H9 (cell line): ENCODE data around the gene MGAT5. TPM values are rescaled to one million over a fixed set of nuclear protein-coding genes. Genes with fewer than 3 reads are reported as not detected.

ENCODE experiments used
- DNase-seq: peaks from one replicate; pipeline ENCODE4 v3.0.0-alpha.2; 2017
- H2AFZ ChIP-seq: one replicate; pipeline ENCODE4 v1.6.1; 2013; ENCODE audit warnings: mild to moderate bottlenecking, low read length, control low read depth, moderate library complexity
- H2AK5ac ChIP-seq: 2 replicates; pipeline ENCODE4 v1.6.1; 2013; ENCODE audit warnings: low read length, control low read depth, mixed read lengths; ENCODE audit not compliant: insufficient read length
- H2BK120ac ChIP-seq: one replicate; pipeline ENCODE4 v1.6.1; 2013; ENCODE audit warnings: low read depth, mild to moderate bottlenecking, low read length, control low read depth, inconsistent platforms; ENCODE audit not compliant: poor library complexity, severe bottlenecking
- H2BK12ac ChIP-seq: 2 replicates; pipeline ENCODE4 v1.6.1; 2013; ENCODE audit warnings: low read length, control low read depth, mixed read lengths, low read depth; ENCODE audit not compliant: insufficient read length
- H2BK15ac ChIP-seq: 2 replicates; pipeline ENCODE4 v1.6.1; 2013; ENCODE audit warnings: low read depth, low read length, control low read depth
- H2BK20ac ChIP-seq: one replicate; pipeline ENCODE4 v1.6.1; 2013; ENCODE audit warnings: low read depth, mild to moderate bottlenecking, low read length, control low read depth, inconsistent platforms; ENCODE audit not compliant: poor library complexity, severe bottlenecking
- H2BK5ac ChIP-seq: 2 replicates; pipeline ENCODE4 v1.6.1; 2013; ENCODE audit warnings: low read length, control low read depth, mixed read lengths; ENCODE audit not compliant: insufficient read length
- H3K14ac ChIP-seq: 2 replicates; pipeline ENCODE4 v1.6.1; 2013; ENCODE audit warnings: low read length, control low read depth; ENCODE audit not compliant: insufficient read depth
- H3K18ac ChIP-seq: 2 replicates; pipeline ENCODE4 v1.6.1; 2013; ENCODE audit warnings: low read depth, mild to moderate bottlenecking, mixed read lengths, low read length, control low read depth; ENCODE audit not compliant: insufficient read length
- H3K23ac ChIP-seq: 2 replicates; pipeline ENCODE4 v1.6.1; 2013; ENCODE audit warnings: low read length, control low read depth, mixed read lengths, low read depth; ENCODE audit not compliant: insufficient read length
- H3K23me2 ChIP-seq: 2 replicates; pipeline ENCODE4 v1.6.1; 2013; ENCODE audit warnings: low read depth, mild to moderate bottlenecking, mixed read lengths, low read length, control low read depth; ENCODE audit not compliant: insufficient read length, poor library complexity, severe bottlenecking
- H3K27ac ChIP-seq: 2 replicates; pipeline ENCODE4 v1.5.1; 2013; ENCODE audit warnings: low read length, control low read depth, mixed read lengths, low read depth; ENCODE audit not compliant: insufficient read length
- H3K27me3 ChIP-seq: 2 replicates; pipeline ENCODE4 v1.6.1; 2013; ENCODE audit warnings: low read length, control low read depth, inconsistent platforms; ENCODE audit not compliant: insufficient read depth
- H3K4ac ChIP-seq: 2 replicates; pipeline ENCODE4 v1.6.1; 2013; ENCODE audit warnings: low read depth, mild to moderate bottlenecking, control low read depth, inconsistent platforms, low read length, moderate library complexity
- H3K4me1 ChIP-seq: 2 replicates; pipeline ENCODE4 v1.6.1; 2013; ENCODE audit warnings: low read length, control low read depth, inconsistent platforms; ENCODE audit not compliant: insufficient read depth
- H3K4me2 ChIP-seq: 2 replicates; pipeline ENCODE4 v1.6.1; 2013; ENCODE audit warnings: low read length, control low read depth, mixed read lengths; ENCODE audit not compliant: insufficient read length, insufficient read depth
- H3K56ac ChIP-seq: 2 replicates; pipeline ENCODE4 v1.6.1; 2013; ENCODE audit warnings: low read depth, mild to moderate bottlenecking, mixed read lengths, low read length, control low read depth; ENCODE audit not compliant: insufficient read length
- H3K79me1 ChIP-seq: 2 replicates; pipeline ENCODE4 v1.6.1; 2013; ENCODE audit warnings: low read depth, mild to moderate bottlenecking, moderate library complexity, low read length, control low read depth, inconsistent platforms; ENCODE audit not compliant: insufficient read depth, poor library complexity, severe bottlenecking
- H3K79me2 ChIP-seq: 2 replicates; pipeline ENCODE4 v1.6.1; 2013; ENCODE audit warnings: low read length, control low read depth, inconsistent platforms; ENCODE audit not compliant: insufficient read depth
- H3K9ac ChIP-seq: 2 replicates; pipeline ENCODE4 v1.6.1; 2013; ENCODE audit warnings: low read length, control low read depth, mixed read lengths; ENCODE audit not compliant: insufficient read length; ENCODE audit errors: extremely low read depth
- H3K9me3 ChIP-seq: one replicate; pipeline ENCODE4 v1.6.1; 2013; ENCODE audit warnings: low read depth, low read length, inconsistent platforms; ENCODE audit not compliant: control insufficient read depth
- H3T11ph ChIP-seq: one replicate; pipeline ENCODE4 v1.6.1; 2013; ENCODE audit warnings: mild to moderate bottlenecking, low read length, control low read depth, inconsistent platforms
- H4K20me1 ChIP-seq: one replicate; pipeline ENCODE4 v1.6.1; 2013; ENCODE audit not compliant: control insufficient read depth, insufficient read length, insufficient read depth
- H4K5ac ChIP-seq: 2 replicates; pipeline ENCODE4 v1.6.1; 2013; ENCODE audit warnings: low read depth, mild to moderate bottlenecking, mixed read lengths, low read length, control low read depth; ENCODE audit not compliant: insufficient read length
- H4K8ac ChIP-seq: replicated peaks from 2 replicates; pipeline ENCODE4 v1.6.1; 2013; ENCODE audit warnings: low read length, control low read depth, mixed read lengths, low read depth; ENCODE audit not compliant: insufficient read length
- H4K91ac ChIP-seq: 2 replicates; pipeline ENCODE4 v1.6.1; 2013; ENCODE audit warnings: low read depth, mild to moderate bottlenecking, moderate library complexity, mixed read lengths, low read length, control low read depth; ENCODE audit not compliant: insufficient read length
- H3K27ac Mint-ChIP-seq, 3 experiments: 2 replicates in 2 of 3; 3 replicates in 1 of 3; pipeline ENCODE4 v1.8.0; 2020 to 2021; ENCODE audit warnings: mixed read lengths in 3 of 3, mild to moderate bottlenecking in 1 of 3, moderate library complexity in 1 of 3
- H3K27me3 Mint-ChIP-seq: 2 replicates; pipeline ENCODE4 v1.8.0; 2021; ENCODE audit warnings: low read depth, mild to moderate bottlenecking, moderate library complexity, mixed read lengths
- H3K36me3 Mint-ChIP-seq, 3 experiments: 2 replicates in 2 of 3; 3 replicates in 1 of 3; pipeline ENCODE4 v1.8.0; 2020 to 2021; ENCODE audit warnings: low read depth in 3 of 3, mixed read lengths in 3 of 3; ENCODE audit not compliant: insufficient read depth in 1 of 3
- H3K4me1 Mint-ChIP-seq, 2 experiments: 2 replicates each; pipeline ENCODE4 v1.8.0; 2020; ENCODE audit warnings: mixed read lengths in 2 of 2
- H3K4me3 Mint-ChIP-seq, 2 experiments: 2 replicates in 1 of 2; 3 replicates in 1 of 2; pipeline ENCODE4 v1.8.0; 2020 to 2021; ENCODE audit warnings: mild to moderate bottlenecking in 2 of 2, mixed read lengths in 2 of 2, moderate library complexity in 1 of 2
- H3K9me3 Mint-ChIP-seq, 2 experiments: 2 replicates in 1 of 2; 3 replicates in 1 of 2; pipeline ENCODE4 v1.8.0; 2020; ENCODE audit warnings: mild to moderate bottlenecking in 2 of 2, mixed read lengths in 2 of 2, moderate library complexity in 1 of 2
- CTCF ChIP-seq: fragments of 200-600 bp; sonication (generic); conservative IDR thresholded peaks from 3 replicates; pipeline ENCODE4 v1.8.0; 2021; ENCODE audit warnings: antibody characterized with exemption, mild to moderate bottlenecking
- WGBS: extraction: QIAGEN DNeasy Blood & Tissue Kit; methylation state at CpG from one replicate; pipeline ENCODE4 v1.1.7; 2013; ENCODE audit warnings: missing lambda C conversion rate, low lambda C conversion rate, mixed read lengths; ENCODE audit not compliant: insufficient read length; ENCODE audit errors: extremely low coverage; 5-methylcytosine and 5-hydroxymethylcytosine counted together
- total RNA-seq: library from RNA; stranded (reverse); gene quantifications from 2 replicates; pipeline ENCODE4 v1.2.1, GENCODE V29; 2021

The MGAT5 gene
- total RNA-seq, 1 experiment from 2014 or later: 25.7 TPM

DNA sequence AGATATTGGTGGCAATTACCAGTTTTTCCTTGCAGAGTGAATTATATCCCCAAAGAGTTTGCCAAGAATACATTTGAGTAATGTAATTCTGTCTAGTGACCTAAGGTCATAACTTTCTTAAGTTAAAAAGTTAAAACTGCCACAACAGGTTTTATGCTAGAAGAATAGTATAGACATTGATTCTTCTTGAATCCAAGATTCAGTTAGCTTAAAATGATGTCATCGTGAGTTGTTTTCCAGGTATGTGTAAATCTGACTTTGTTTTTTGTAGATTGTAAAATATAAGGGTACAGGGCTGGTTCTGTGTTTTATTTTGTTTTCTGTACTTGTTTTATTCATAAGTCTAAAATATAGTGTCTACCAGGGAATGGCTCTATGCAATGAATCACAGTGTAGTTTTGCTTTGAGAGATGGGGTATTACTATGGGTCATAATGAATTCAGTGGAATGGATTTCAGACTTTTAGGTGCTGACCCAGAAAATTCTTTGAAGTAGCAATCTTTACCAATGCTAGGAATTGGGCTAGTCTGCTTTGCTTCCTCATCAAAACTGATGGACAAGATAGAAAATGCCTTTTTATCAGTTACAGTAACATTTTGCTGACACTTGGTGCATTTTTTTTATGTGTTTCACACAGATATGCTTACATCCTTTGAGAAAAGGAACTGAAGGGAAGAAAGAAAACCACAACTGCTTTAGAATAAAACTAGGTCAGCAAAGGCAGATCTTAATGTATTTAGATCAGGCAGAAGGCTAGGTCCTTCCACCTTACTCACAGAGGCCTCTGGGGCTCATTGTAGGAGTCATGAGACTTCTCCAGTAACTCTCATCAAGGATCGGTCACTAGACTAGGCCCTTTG, 20.8 kb upstream of the MGAT5 start:
- no peak overlapping the region for H4K5ac ChIP-seq
- no peak overlapping the region for H3K18ac ChIP-seq
- H2BK15ac ChIP-seq: no peak overlapping the region
- peaks cover under 1% of the 10 kb centered on the region for H3K9me3 ChIP-seq
- no peak overlapping the region for H2BK12ac ChIP-seq
- H2AFZ ChIP-seq: no peak overlapping the region
- no CpG with 5 or more reads among the region's 2 CpGs for WGBS
- Mint-ChIP-seq H3K4me3 (no peak overlapping the region), H3K27ac (no peak overlapping the region), H3K27me3 (no peaks in the 10 kb centered on the region), H3K4me1 (peaks cover 0 to 7% of the 10 kb centered on the region in 2 experiments; a peak in 1 of 4 replicates), H3K9me3 (peaks cover 21 to 24% of the 10 kb centered on the region in 2 experiments), H3K36me3 (peaks cover 14 to 21% (median 17%) of the 10 kb centered on the region in 3 experiments)
- H2BK120ac ChIP-seq: no peak overlapping the region
- no peak overlapping the region for H2AK5ac ChIP-seq
- H3K14ac ChIP-seq: no peak overlapping the region
- no peak overlapping the region for H3T11ph ChIP-seq
- H3K4me1 ChIP-seq: no peaks in the 10 kb centered on the region
- H3K23me2 ChIP-seq: no peaks in the 10 kb centered on the region
- no peak overlapping the region for H3K4ac ChIP-seq
- H4K20me1 ChIP-seq: no peaks in the 10 kb centered on the region
- H3K9ac ChIP-seq: no peak overlapping the region
- H3K23ac ChIP-seq: no peak overlapping the region
- H2BK20ac ChIP-seq: no peak overlapping the region
- no peak overlapping the region for H3K56ac ChIP-seq
- no peak overlapping the region for H3K27ac ChIP-seq
- H3K79me2 ChIP-seq: peaks cover 4% of the 10 kb centered on the region; the same call in 1 of the 2 replicates
- no peak overlapping the region for H3K4me2 ChIP-seq
- no peak overlapping the region for H4K8ac ChIP-seq
- no peaks in the 10 kb centered on the region for H3K27me3 ChIP-seq
- no peak for TF ChIP-seq CTCF
- H4K91ac ChIP-seq: no peak overlapping the region
- no peaks in the 10 kb centered on the region for H3K79me1 ChIP-seq
- H2BK5ac ChIP-seq: no peak overlapping the region
- no peak for DNase-seq
